Left colon (tissue), 2 donors: ENCODE data around the gene C14orf39. TPM values are rescaled to one million over a fixed set of nuclear protein-coding genes. Genes with fewer than 3 reads are reported as not detected.
"Not testable (repeated sequence)": the region's sequence is repeated elsewhere in the genome, so short reads cannot be mapped to it uniquely, and the experiment has no call there.

Experiments
- ATAC-seq: fragments of 200-7000 bp; cut with Tn5 transposase; one replicate; pipeline ENCODE4 v1.9.1; 2020; ENCODE audit warnings: mild to moderate bottlenecking, moderate library complexity
- DNase-seq, 2 donors: peaks; one replicate each; pipeline ENCODE4 v3.0.0-alpha.2; 2020
- intact Hi-C, 2 donors: fragments of 100-400 bp; cut with DNase I in 1 of 2; cut with micrococcal nuclease in 1 of 2; formaldehyde crosslinking; loops; one replicate each; pipeline versions ENCODE4 v1.11.2 to v1.14.0; 2022; cut with DNase I, micrococcal nuclease
- total RNA-seq, 2 donors: library from RNA; stranded (reverse); fragmentation: NEBNext Ultra II Directional; extraction: Animal tissue kit (Norgen Biotek cat#: 25700); gene quantifications; one replicate each; pipeline ENCODE4 v1.2.1, GENCODE V29; 2021
- donor health status: DM: no; HTN: no; CAD: no.
- donor health status: DM: yes; HTN: yes; CAD: no.

C14orf39 gene
- total RNA-seq, 2 donors from 2014 or later, result not detected

GRCh38 chr14:60502541-60502940 is 16.7 kb upstream of the C14orf39 start:
- intact Hi-C loops, result no loop called here
- ATAC-seq (no peak), DNase-seq (no peak)

DNA sequence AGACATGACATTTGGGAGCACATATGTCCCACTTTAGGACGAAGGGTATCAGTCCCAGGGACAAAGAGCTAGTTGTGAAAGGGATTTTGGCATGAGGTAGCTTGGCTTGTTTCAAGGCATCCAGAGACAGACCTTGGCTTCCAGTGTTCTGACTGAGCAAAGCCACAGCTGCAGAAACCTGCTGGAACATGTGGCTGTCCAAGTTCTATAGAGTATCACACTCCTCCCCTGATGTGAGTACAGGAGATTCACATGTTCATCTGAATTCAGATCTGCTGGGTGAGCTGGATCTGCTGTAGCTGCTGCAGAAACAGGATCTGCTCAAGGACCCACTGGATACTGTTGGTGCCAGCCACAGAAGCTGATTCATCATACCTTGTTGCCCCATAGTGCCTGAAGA is 10.1 kb upstream of the C14orf39 start:
- intact Hi-C loops, result no loop called here
- ATAC-seq (no peak), DNase-seq (no peak)

DNA sequence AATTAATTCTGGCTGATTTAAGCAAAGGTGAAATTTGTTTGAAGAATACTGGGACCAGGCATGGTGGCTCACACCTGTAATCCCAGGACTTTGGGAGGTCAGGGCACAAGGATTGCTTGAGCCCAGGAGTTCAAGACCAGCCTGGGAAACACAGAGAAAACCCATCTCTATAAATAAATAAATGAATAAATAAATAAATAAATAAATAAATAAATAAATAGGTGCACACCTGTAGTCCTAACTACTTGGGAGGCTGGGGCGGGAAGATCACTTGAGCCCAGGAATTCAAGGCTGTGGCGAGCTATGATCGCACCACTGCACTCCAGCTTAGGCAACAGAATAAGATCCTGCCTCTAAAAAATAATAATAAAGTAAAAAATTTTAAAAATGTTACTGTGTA is 4.4 kb upstream of the C14orf39 start:
- intact Hi-C loops, result no loop called here
- DNase-seq (no peak), ATAC-seq (no peak)

GRCh38 chr14:60488175-60488574 is 2.3 kb upstream of the C14orf39 start:
- intact Hi-C loops, result no loop called here
- ATAC-seq, result no peak
- no peak for DNase-seq

GRCh38 chr14:60487211-60487610 is 1.3 kb upstream of the C14orf39 start:
- DNase-seq, result no peak
- no peak for ATAC-seq
- intact Hi-C loops, result no loop called here

DNA sequence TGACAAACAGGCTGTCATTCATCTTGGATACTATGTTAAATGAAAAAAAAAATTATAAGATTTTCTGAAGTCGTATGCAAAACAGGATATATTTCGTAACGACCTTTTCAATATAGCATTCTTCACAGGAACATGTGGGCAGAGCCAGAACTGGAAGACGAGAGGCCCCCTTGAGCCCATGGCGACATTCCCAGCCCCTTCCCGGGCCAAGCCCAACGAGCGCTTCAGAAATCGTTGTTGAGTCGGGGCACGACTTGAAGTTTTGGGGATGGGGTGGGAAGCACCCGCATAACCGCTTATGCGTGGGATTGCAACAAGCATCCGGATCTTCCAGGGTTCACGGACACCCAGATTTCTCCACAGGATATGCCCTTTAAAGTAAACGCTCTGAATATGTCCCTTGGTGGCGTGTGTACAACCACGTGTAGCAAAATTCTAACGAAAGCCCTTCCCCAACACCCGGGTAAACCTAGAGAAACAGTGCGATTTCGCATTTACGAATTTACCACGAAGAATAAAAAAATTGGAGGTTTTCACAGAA is 736 bp downstream of the C14orf39 start:
- ATAC-seq (no peak), DNase-seq (no peak)
- intact Hi-C loops, result no loop called here

DNA sequence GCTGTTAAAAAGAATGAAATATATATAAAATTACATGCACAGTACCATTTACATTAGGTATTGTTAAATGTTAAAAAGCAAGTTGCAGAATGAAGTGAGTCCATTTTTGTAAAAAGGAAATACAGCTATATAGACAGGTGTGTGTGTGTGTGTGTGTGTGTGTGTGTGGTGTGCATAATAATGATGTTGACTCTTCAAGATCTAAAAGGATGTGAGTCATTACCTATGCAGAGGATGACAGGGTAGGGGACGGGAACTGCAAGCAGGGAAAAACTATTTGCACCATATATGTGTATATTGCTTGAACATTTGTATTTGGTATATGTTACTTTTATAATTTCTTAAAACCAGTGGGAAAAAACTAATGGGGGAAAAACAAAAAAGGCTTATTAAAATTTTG is 3.1 kb downstream of the C14orf39 start:
- intact Hi-C loops, result no loop called here
- no peak for DNase-seq
- ATAC-seq, result no peak

DNA sequence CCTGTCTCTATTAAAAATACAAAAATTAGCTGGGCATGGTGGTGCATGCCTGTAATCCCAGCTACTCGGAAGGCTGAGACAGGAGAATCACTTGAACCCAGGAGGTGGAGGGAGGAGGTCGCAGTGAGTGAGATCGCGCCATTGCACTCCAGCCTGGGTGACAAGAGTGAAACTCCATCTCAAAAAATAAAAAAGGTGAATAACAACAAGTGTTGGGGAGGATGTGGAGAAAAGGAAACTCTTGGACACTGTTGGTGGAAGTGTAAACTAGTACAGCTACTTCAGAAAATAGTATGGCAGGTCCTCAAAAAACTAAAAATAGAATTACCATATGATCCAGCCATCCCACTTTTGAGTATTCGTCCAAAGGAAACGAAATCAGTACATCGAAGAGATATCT is 5.6 kb downstream of the C14orf39 start:
- ATAC-seq, intact Hi-C loops, DNase-seq: not testable (repeated sequence)

GRCh38 chr14:60455875-60456274 is 30.0 kb downstream of the C14orf39 start:
- intact Hi-C loops, result no loop called here
- no peak for ATAC-seq
- DNase-seq, result no peak

- DNase-seq (no peak), ATAC-seq (peak; percentile 41)
- intact Hi-C loops, result no loop called here
Measured at GRCh38 chr14:60430276-60430675, 55.6 kb downstream of the C14orf39 start.

GRCh38 chr14:60420050-60420449 is 65.8 kb downstream of the C14orf39 start:
- no peak for ATAC-seq
- DNase-seq, result no peak

GRCh38 chr14:60397550-60397949 is 88.3 kb downstream of the C14orf39 start:
- intact Hi-C loops, DNase-seq: not testable (repeated sequence)
- peak; percentile 45 for ATAC-seq

More at GRCh38 chr14:60420050-60420449, 65.8 kb downstream of the C14orf39 start:
- intact Hi-C loops, result no loop called here

DNA sequence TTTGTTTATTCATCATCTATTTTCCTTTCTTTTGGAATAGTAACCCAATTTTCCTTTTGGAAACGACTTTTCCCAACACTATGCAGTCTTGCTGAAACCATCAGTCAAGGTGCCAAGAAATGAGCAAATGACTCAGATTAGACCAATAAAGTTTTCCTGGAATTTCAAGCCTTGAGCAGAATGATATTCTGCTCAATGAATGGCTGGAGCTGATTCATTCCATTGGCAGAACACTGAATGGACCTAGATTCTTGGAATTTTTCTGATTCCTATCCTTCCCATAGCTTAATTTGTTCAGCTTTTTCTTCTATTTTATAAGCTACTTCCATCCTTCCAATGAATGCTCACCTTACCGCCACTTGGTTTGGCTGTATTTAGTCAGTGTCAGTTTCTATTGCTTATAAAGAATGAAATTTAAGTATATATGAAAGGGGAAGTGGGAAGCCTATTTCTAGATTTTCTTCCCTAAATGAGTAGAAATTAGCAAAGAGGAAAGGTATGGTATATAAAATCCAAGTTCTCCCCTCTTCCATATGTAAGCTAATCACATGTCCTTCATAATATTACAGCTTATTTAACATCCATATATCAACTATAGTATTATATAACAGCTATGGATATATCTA is 89.0 kb downstream of the C14orf39 start:
- intact Hi-C loops, result no loop called here
- no peak for ATAC-seq
- DNase-seq, result no peak

Other genes with a start within 250 kb of the C14orf39 start
- gene PPM1A, start 236.8 kb downstream of the C14orf39 start, total RNA-seq, result 100 to 1,000 TPM; 115 to 134 TPM
- not detected for gene SIX6, start 23.1 kb upstream of the C14orf39 start, total RNA-seq
- not detected for gene SIX1, start 163.4 kb upstream of the C14orf39 start, total RNA-seq
- under 1 TPM; 0.09 to 0.11 TPM for gene SIX4, start 238.3 kb upstream of the C14orf39 start, total RNA-seq
- 10 to 100 TPM; 11.1 to 12.0 TPM for gene MNAT1, start 248.7 kb upstream of the C14orf39 start, total RNA-seq